Caco-2 (cell line): ENCODE data around the gene ARHGAP15. TPM values are rescaled to one million over a fixed set of nuclear protein-coding genes. Genes with fewer than 3 reads are reported as not detected.

ENCODE experiments used
- BruUV-seq: library from RNA; stranded (reverse); fragments of 400-500 nt; replicated peaks from 2 replicates; lab custom pipeline; 2021; lab: Mats Ljungman, UMichigan
- CTCF ChIA-PET: fragments of 300-600 bp; sonication (Branson Sonifier 250); formaldehyde crosslinking; loops from one replicate; lab custom pipeline; 2022; ENCODE audit warnings: antibody characterized with exemption; lab: Charles Lee
- POLR2A ChIA-PET: fragments of 300-600 bp; sonication (Branson Sonifier 250); formaldehyde crosslinking; loops from one replicate; lab custom pipeline; 2022; ENCODE audit warnings: antibody characterized with exemption; lab: Charles Lee
- DNase-seq, 2 experiments: peaks; one replicate each; pipeline versions ENCODE4 v3.0.0 to v3.0.0-alpha.2; 2020 to 2022
- H3K27me3 ChIP-seq: replicated peaks from 2 replicates; pipeline ENCODE4 v1.6.0; 2011; ENCODE audit warnings: low read length; ENCODE audit not compliant: control insufficient read depth, insufficient read depth
- H3K36me3 ChIP-seq: 2 replicates; pipeline ENCODE4 v1.5.1; 2011; ENCODE audit warnings: low read length; ENCODE audit not compliant: control insufficient read depth, insufficient read depth
- H3K4me1 ChIP-seq: fragments of 250-450 bp; sonication (Bioruptor Pico); 2 replicates; pipeline ENCODE4 v1.5.1; 2020; ENCODE audit warnings: mild to moderate bottlenecking
- H3K4me3 ChIP-seq: 2 replicates; pipeline ENCODE4 v1.5.1; 2011; ENCODE audit warnings: low read depth, mild to moderate bottlenecking, control low read depth, low read length
- H3K9me3 ChIP-seq: fragments of 250-450 bp; sonication (Bioruptor Pico); 2 replicates; pipeline ENCODE4 v1.5.1; 2020; ENCODE audit warnings: mild to moderate bottlenecking, moderate library complexity
- H3K27ac Mint-ChIP-seq: one replicate; pipeline ENCODE4 v1.8.0; 2022; ENCODE audit warnings: mixed read lengths; ENCODE audit not compliant: unreplicated experiment
- H3K27me3 Mint-ChIP-seq: one replicate; pipeline ENCODE4 v1.8.0; 2022; ENCODE audit warnings: mixed read lengths; ENCODE audit not compliant: insufficient read depth, unreplicated experiment
- H3K36me3 Mint-ChIP-seq: one replicate; pipeline ENCODE4 v1.8.0; 2022; ENCODE audit warnings: mild to moderate bottlenecking, mixed read lengths; ENCODE audit not compliant: insufficient read depth, unreplicated experiment
- H3K4me1 Mint-ChIP-seq: one replicate; pipeline ENCODE4 v1.8.0; 2022; ENCODE audit warnings: low read depth, mixed read lengths; ENCODE audit not compliant: unreplicated experiment
- H3K4me3 Mint-ChIP-seq: one replicate; pipeline ENCODE4 v1.8.0; 2022; ENCODE audit warnings: mild to moderate bottlenecking, moderate library complexity, mixed read lengths; ENCODE audit not compliant: unreplicated experiment
- H3K9me3 Mint-ChIP-seq: one replicate; pipeline ENCODE4 v1.8.0; 2022; ENCODE audit warnings: mixed read lengths; ENCODE audit not compliant: unreplicated experiment
- intact Hi-C: fragments of 100-400 bp; cut with micrococcal nuclease; formaldehyde crosslinking; loops from one replicate; pipeline ENCODE4 v1.10.0; 2022; ENCODE audit not compliant: unreplicated experiment
- total RNA-seq: library from RNA; stranded (reverse); gene quantifications from 2 replicates; pipeline ENCODE4 v1.2.3, GENCODE V29; 2022
- TF ChIP-seq, protein P1 (sequence below), 2 experiments: fragments of 200-600 bp in 1 of 2; IDR thresholded peaks; 1 replicate in 1 of 2; 2 replicates in 1 of 2; pipeline versions ENCODE4 v1.5.1 to v1.8.0; 2011 to 2022; ENCODE audit warnings: antibody characterized with exemption in 1 of 2, control low read depth in 1 of 2, inconsistent platforms in 1 of 2, low read depth in 1 of 2, low read length in 1 of 2, mild to moderate bottlenecking in 1 of 2, moderate library complexity in 1 of 2; ENCODE audit not compliant: insufficient read depth in 1 of 2, severe bottlenecking in 1 of 2, unreplicated experiment in 1 of 2

Gene ARHGAP15
- total RNA-seq, 1 experiment from 2014 or later: not detected

DNA sequence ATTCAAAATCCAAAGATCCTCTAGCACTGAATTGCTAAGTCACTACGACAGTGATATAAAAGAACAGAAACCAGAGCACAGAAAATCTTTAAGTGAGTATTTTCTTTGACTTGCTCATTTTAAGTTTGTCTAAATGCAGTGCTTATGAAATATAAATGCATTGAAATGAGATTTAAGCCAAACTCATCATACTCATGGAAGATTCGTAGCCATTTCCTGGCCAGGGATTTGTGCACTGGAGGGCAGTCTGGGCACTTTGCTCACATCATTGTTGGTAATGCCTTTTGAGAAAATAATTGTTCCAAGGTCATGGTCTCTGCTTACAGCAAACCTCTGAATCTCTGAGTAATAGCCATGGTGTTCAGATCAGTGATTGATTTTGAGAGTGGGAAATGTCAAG, 307.7 kb downstream of the ARHGAP15 start:
- H3K4me1 Mint-ChIP-seq: no peaks in the 10 kb centered on the region
- Histone ChIP-seq H3K27me3 (no peaks in the 10 kb centered on the region), H3K36me3 (no peaks in the 10 kb centered on the region), H3K4me1 (no peaks in the 10 kb centered on the region), H3K4me3 (no peak overlapping the region), H3K9me3 (no peaks in the 10 kb centered on the region)
- peaks cover 3% of the 10 kb centered on the region for H3K27me3 Mint-ChIP-seq
- no peaks in the 10 kb centered on the region for H3K9me3 Mint-ChIP-seq
- no peaks in the 10 kb centered on the region for H3K36me3 Mint-ChIP-seq
- no peak overlapping the region for H3K27ac Mint-ChIP-seq
- TF ChIP-seq, protein P1, sequence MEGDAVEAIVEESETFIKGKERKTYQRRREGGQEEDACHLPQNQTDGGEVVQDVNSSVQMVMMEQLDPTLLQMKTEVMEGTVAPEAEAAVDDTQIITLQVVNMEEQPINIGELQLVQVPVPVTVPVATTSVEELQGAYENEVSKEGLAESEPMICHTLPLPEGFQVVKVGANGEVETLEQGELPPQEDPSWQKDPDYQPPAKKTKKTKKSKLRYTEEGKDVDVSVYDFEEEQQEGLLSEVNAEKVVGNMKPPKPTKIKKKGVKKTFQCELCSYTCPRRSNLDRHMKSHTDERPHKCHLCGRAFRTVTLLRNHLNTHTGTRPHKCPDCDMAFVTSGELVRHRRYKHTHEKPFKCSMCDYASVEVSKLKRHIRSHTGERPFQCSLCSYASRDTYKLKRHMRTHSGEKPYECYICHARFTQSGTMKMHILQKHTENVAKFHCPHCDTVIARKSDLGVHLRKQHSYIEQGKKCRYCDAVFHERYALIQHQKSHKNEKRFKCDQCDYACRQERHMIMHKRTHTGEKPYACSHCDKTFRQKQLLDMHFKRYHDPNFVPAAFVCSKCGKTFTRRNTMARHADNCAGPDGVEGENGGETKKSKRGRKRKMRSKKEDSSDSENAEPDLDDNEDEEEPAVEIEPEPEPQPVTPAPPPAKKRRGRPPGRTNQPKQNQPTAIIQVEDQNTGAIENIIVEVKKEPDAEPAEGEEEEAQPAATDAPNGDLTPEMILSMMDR (IDR thresholded peaks at IDR 0.05; ENCODE audit: insufficient read depth in 1 of 2, low read depth in 1 of 2, low read length in 1 of 2, severe bottlenecking in 1 of 2, unreplicated experiment in 1 of 2): no peak
- CTCF ChIA-PET: no interaction called here
- POLR2A ChIA-PET: no interaction called here
- intact Hi-C loops: no loop called here
- BruUV-seq: no TSS peak
- no peak for DNase-seq
- H3K4me3 Mint-ChIP-seq: no peak overlapping the region

DNA sequence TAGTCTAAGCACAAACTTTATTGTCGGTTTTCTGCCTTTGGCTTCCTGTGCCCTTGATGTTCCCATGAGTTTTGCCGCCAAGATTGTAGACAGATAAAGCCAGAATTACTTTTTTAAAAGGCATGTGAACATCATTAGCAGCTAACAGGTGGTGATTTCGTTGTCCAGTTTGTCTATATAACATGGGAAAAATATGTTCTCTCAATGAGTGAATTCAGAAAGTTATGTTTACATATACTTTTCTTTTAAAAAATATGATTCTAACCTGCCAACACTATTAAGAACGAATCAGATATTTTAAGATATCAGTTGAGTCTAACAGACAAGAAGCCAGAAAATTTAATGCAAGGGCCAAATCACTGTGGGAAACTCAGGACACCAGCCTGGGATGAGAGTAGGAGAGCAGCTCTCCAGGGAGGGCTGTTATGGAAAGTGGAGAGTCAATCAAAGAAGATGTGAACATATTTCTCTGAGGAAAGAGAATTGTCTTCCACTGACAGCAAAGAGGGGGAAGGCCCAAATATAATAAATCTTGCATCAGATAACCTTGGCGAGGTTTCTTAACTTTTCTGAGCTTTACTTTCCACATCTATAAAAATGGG, 311.3 kb downstream of the ARHGAP15 start:
- Mint-ChIP-seq H3K4me1 (no peaks in the 10 kb centered on the region), H3K27me3 (no peaks in the 10 kb centered on the region), H3K9me3 (no peaks in the 10 kb centered on the region), H3K27ac (no peak overlapping the region), H3K4me3 (no peak overlapping the region), H3K36me3 (no peaks in the 10 kb centered on the region)
- intact Hi-C loops: no loop called here
- no peak for DNase-seq
- Histone ChIP-seq H3K27me3 (no peaks in the 10 kb centered on the region), H3K36me3 (no peaks in the 10 kb centered on the region), H3K4me3 (no peak overlapping the region), H3K9me3 (no peaks in the 10 kb centered on the region), H3K4me1 (no peaks in the 10 kb centered on the region)
- ChIA-PET CTCF (no interaction called here), POLR2A (no interaction called here)
- no TSS peak for BruUV-seq
- TF ChIP-seq, protein P1 (IDR thresholded peaks at IDR 0.05; ENCODE audit: insufficient read depth in 1 of 2, low read depth in 1 of 2, low read length in 1 of 2, severe bottlenecking in 1 of 2, unreplicated experiment in 1 of 2): no peak

- no TSS peak for BruUV-seq
- POLR2A ChIA-PET: no interaction called here
- H3K4me3 Mint-ChIP-seq: no peak overlapping the region
- TF ChIP-seq, protein P1 (IDR thresholded peaks at IDR 0.05; ENCODE audit: insufficient read depth in 1 of 2, low read depth in 1 of 2, low read length in 1 of 2, severe bottlenecking in 1 of 2, unreplicated experiment in 1 of 2): no peak
- Histone ChIP-seq H3K4me1 (no peaks in the 10 kb centered on the region), H3K4me3 (no peak overlapping the region), H3K36me3 (no peaks in the 10 kb centered on the region), H3K9me3 (no peaks in the 10 kb centered on the region), H3K27me3 (no peaks in the 10 kb centered on the region)
- no peaks in the 10 kb centered on the region for H3K4me1 Mint-ChIP-seq
- DNase-seq: no peak
- H3K9me3 Mint-ChIP-seq: no peaks in the 10 kb centered on the region
- CTCF ChIA-PET: no interaction called here
- intact Hi-C loops: no loop called here
- no peaks in the 10 kb centered on the region for H3K36me3 Mint-ChIP-seq
- H3K27me3 Mint-ChIP-seq: no peaks in the 10 kb centered on the region
- H3K27ac Mint-ChIP-seq: no peak overlapping the region
Observed at GRCh38 chr2:143442193-143442592, 313.0 kb downstream of the ARHGAP15 start.
